MM.1S (cell line): ENCODE data around the gene CTNNA3.
A peak's percentile ranks its signal among the peaks of the same experiment; 100 is the strongest.
"Not testable (repeated sequence)": the region's sequence is repeated elsewhere in the genome, so short reads cannot be mapped to it uniquely, and the experiment has no call there.

ENCODE experiments used
- DNase-seq: peaks from one replicate; pipeline ENCODE4 v3.0.0-alpha.2; 2015
- H2AFZ ChIP-seq: fragments of 300-600 bp; sonication (generic); 2 replicates; pipeline ENCODE4 v1.6.0; 2016; ENCODE audit warnings: antibody characterized with exemption, low read length
- H3F3A ChIP-seq: fragments of 300-600 bp; sonication (generic); 2 replicates; pipeline ENCODE4 v1.6.1; 2016; ENCODE audit warnings: mild to moderate bottlenecking, antibody characterized with exemption, low read length, moderate library complexity, mixed read lengths; ENCODE audit not compliant: insufficient read depth
- H3K27ac ChIP-seq: fragments of 300-600 bp; sonication (generic); 2 replicates; pipeline ENCODE4 v1.5.1; 2016; ENCODE audit warnings: mild to moderate bottlenecking, low read length
- H3K27me3 ChIP-seq: fragments of 300-600 bp; sonication (generic); replicated peaks from 2 replicates; pipeline ENCODE4 v1.6.0; 2016; ENCODE audit warnings: low read length; ENCODE audit not compliant: insufficient read depth
- H3K36me3 ChIP-seq: fragments of 300-600 bp; sonication (generic); replicated peaks from 2 replicates; pipeline ENCODE4 v1.6.1; 2016; ENCODE audit warnings: mild to moderate bottlenecking, low read length, mixed read lengths; ENCODE audit not compliant: insufficient read depth
- H3K4me1 ChIP-seq: fragments of 300-600 bp; sonication (generic); 2 replicates; pipeline ENCODE4 v1.6.1; 2016; ENCODE audit warnings: low read length, mixed read lengths
- H3K4me2 ChIP-seq: fragments of 300-600 bp; sonication (generic); 2 replicates; pipeline ENCODE4 v1.6.0; 2016; ENCODE audit warnings: low read depth, low read length
- H3K4me3 ChIP-seq: fragments of 300-600 bp; sonication (generic); 2 replicates; pipeline ENCODE4 v1.5.1; 2016; ENCODE audit warnings: low read length, mixed read lengths
- H3K79me2 ChIP-seq: fragments of 300-600 bp; sonication (generic); 2 replicates; pipeline ENCODE4 v1.6.1; 2016; ENCODE audit warnings: mixed run types, low read length, mixed read lengths
- H3K9ac ChIP-seq: fragments of 300-600 bp; sonication (generic); 2 replicates; pipeline ENCODE4 v1.6.1; 2016; ENCODE audit warnings: low read length, mixed read lengths
- H3K9me2 ChIP-seq: fragments of 300-600 bp; sonication (generic); replicated peaks from 2 replicates; pipeline ENCODE4 v1.6.1; 2016; ENCODE audit warnings: mild to moderate bottlenecking, low read length, mixed read lengths; ENCODE audit not compliant: insufficient read depth
- H3K9me3 ChIP-seq: fragments of 300-600 bp; sonication (generic); replicated peaks from 2 replicates; pipeline ENCODE4 v1.6.1; 2016; ENCODE audit warnings: mild to moderate bottlenecking, low read length, mixed read lengths; ENCODE audit not compliant: insufficient read depth
- H4K20me1 ChIP-seq: fragments of 300-600 bp; sonication (generic); 2 replicates; pipeline ENCODE4 v1.6.1; 2016; ENCODE audit warnings: mild to moderate bottlenecking, low read length, moderate library complexity, mixed read lengths; ENCODE audit not compliant: insufficient read depth
- EZH2 ChIP-seq: fragments of 300-600 bp; sonication (generic); optimal IDR thresholded peaks from 2 replicates; pipeline ENCODE3; 2017; ENCODE audit warnings: low read depth, mild to moderate bottlenecking, antibody characterized with exemption, low read length, mixed read lengths
- EZH2phosphoT487 ChIP-seq: fragments of 300-600 bp; sonication (generic); IDR thresholded peaks from 2 replicates; pipeline ENCODE4 v1.6.1; 2018; ENCODE audit warnings: antibody characterized with exemption, low read length
- TF ChIP-seq, protein P1 (sequence below): fragments of 300-600 bp; sonication (generic); IDR thresholded peaks from 2 replicates; pipeline ENCODE4 v1.5.1; 2016; ENCODE audit warnings: antibody characterized with exemption, low read length, mixed read lengths

Gene CTNNA3

DNA sequence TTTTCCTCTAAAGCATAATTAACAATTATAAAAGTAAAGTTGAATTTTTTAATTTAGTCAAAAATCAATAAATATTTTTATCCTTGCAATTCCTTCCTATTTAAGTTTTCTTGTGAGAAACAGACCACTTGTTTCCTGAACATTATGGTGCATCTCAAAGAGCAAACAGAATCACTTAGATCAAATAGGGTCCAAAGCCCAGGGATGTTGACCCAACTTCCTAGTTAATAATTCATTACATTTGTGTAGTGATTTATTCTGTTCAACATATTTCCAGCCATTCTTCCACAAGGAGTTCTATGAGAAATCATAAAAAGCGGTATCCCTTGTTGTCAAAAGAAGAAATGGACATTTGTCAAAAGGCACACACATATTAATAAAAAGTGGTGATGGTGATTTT lies 454.5 kb downstream of the CTNNA3 start:
- Histone ChIP-seq H4K20me1 (no peaks in the 10 kb centered on the region), H3F3A (no peaks in the 10 kb centered on the region), H3K79me2 (no peaks in the 10 kb centered on the region), H3K36me3 (no peaks in the 10 kb centered on the region), H3K4me1 (no peaks in the 10 kb centered on the region), H3K27me3 (no peaks in the 10 kb centered on the region), H3K4me3 (no peak overlapping the region), H2AFZ (no peak overlapping the region), H3K9me2 (no peaks in the 10 kb centered on the region), H3K9me3 (no peaks in the 10 kb centered on the region), H3K4me2 (no peak overlapping the region), H3K27ac (no peak overlapping the region), H3K9ac (no peak overlapping the region)
- TF ChIP-seq, protein P1, sequence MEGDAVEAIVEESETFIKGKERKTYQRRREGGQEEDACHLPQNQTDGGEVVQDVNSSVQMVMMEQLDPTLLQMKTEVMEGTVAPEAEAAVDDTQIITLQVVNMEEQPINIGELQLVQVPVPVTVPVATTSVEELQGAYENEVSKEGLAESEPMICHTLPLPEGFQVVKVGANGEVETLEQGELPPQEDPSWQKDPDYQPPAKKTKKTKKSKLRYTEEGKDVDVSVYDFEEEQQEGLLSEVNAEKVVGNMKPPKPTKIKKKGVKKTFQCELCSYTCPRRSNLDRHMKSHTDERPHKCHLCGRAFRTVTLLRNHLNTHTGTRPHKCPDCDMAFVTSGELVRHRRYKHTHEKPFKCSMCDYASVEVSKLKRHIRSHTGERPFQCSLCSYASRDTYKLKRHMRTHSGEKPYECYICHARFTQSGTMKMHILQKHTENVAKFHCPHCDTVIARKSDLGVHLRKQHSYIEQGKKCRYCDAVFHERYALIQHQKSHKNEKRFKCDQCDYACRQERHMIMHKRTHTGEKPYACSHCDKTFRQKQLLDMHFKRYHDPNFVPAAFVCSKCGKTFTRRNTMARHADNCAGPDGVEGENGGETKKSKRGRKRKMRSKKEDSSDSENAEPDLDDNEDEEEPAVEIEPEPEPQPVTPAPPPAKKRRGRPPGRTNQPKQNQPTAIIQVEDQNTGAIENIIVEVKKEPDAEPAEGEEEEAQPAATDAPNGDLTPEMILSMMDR = no peak
- no peak for TF ChIP-seq EZH2
- no peak for TF ChIP-seq EZH2phosphoT487
- no peak for DNase-seq

DNA sequence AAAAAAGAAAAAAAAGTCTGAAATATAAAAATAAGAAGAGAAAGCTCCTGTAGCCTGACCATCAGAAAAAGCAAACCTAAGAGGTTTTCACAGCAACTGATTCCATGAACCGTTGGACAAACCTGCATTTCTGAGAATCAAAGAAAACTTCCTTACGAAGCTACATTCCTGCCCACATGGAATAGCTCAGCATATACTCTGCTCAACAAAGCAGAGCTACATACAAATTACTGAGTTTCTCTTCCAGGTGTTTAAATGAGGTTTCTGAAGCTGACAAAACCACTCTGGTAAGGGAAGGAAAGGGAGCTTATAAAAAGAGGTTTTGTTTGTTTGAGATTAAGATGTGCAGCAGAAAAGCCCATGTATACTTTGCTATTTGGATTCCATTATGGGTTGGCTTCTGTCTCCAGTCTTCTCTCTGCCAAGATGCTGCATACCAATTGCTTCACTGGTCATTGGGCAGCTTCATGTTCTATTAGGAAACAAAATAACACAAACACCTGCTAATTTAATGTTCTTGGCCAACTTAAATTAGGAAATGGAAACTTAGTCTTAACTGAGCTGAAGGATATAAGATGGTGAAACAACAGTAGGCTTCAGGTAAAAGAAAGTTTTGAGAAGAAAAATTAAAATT lies 456.0 kb downstream of the CTNNA3 start:
- Histone ChIP-seq H3K4me3 (no peak overlapping the region), H3K79me2 (no peaks in the 10 kb centered on the region), H4K20me1 (no peaks in the 10 kb centered on the region), H3K9ac (no peak overlapping the region), H3K27ac (no peak overlapping the region), H3K27me3 (no peaks in the 10 kb centered on the region), H3F3A (no peaks in the 10 kb centered on the region), H3K4me2 (no peak overlapping the region), H3K4me1 (no peaks in the 10 kb centered on the region), H3K36me3 (no peaks in the 10 kb centered on the region), H3K9me3 (no peaks in the 10 kb centered on the region), H3K9me2 (no peaks in the 10 kb centered on the region), H2AFZ (no peak overlapping the region)
- DNase-seq = no peak
- TF ChIP-seq, protein P1 = no peak
- TF ChIP-seq EZH2phosphoT487 = no peak
- no peak for TF ChIP-seq EZH2

DNA sequence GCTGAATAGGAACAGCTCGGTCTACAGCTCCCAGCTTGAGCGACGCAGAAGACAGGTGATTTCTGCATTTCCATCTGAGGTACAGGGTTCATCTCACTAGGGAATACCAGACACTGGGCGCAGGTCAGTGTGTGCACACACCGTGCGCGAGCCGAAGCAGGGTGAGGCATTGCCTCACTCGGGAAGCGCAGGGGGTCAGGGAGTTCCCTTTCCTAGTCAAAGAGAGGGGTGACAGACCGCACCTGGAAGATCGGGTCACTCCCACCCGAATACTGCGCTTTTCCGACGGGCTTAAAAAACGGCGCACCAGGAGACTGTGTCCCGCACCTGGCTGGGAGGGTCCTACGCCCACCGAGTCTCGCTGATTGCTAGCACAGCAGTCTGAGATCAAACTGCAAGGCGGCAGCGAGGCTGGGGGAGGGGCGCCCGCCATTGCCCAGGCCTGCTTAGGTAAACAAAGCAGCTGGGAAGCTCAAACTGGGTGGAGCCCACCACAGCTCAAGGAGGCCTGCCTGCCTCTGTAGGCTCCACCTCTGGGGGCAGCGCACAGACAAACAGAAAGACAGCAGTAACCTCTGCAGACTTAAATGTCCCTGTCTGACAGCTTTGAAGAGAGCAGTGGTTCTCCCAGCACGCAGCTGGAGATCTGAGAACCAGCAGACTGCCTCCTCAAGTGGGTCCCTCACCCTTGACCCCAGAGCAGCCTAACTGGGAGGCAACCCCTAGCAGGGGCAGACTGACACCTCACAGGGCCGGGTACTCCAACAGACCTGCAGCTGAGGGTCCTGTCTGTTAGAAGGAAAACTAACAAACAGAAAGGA lies 465.1 kb downstream of the CTNNA3 start:
- peak overlapping the region; percentile 52 for H3K4me3 ChIP-seq
- not testable (repeated sequence) for H3K9me3 ChIP-seq, H3K36me3 ChIP-seq, H3F3A ChIP-seq, H4K20me1 ChIP-seq, H3K27me3 ChIP-seq, H3K79me2 ChIP-seq, H3K9me2 ChIP-seq, H3K27ac ChIP-seq, H3K4me1 ChIP-seq
- peak overlapping the region; percentile 21; the same call in 1 of the 2 replicates for H3K9ac ChIP-seq
- DNase-seq = peak; percentile 10
- peak overlapping the region; percentile 56; the same call in 1 of the 2 replicates for H2AFZ ChIP-seq
- H3K4me2 ChIP-seq = peak overlapping the region; percentile 52; the same call in 1 of the 2 replicates

DNA sequence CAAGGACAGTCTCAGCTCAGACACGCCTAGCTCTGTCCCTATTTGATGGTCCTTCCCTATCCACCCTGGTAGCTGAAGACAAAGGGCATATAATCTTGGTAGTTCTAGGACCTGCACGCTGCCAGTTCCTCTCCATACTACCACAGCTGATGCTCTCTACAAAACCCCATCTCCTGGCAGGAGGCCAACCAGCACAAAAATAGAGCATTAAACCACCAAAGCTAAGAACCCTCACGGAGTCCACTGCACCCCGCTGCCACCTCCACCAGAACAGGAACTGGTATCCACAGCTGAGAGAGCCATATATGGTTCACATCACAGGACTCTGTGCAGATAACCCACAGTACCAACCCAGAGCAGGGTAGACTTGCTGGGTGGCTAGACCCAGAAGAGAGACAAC lies 470.8 kb downstream of the CTNNA3 start:
- no peak overlapping the region for H3K27ac ChIP-seq
- no peaks in the 10 kb centered on the region for H4K20me1 ChIP-seq
- H3K9me3 ChIP-seq = no peaks in the 10 kb centered on the region
- TF ChIP-seq EZH2phosphoT487 = no peak
- TF ChIP-seq, protein P1 = no peak
- TF ChIP-seq EZH2 = no peak
- H3K27me3 ChIP-seq = no peaks in the 10 kb centered on the region
- no peak overlapping the region for H3K9ac ChIP-seq
- peaks cover 3% of the 10 kb centered on the region; the same call in 1 of the 2 replicates for H3F3A ChIP-seq
- no peaks in the 10 kb centered on the region for H3K36me3 ChIP-seq
- no peak overlapping the region for H3K4me2 ChIP-seq
- H3K4me3 ChIP-seq = no peak overlapping the region
- peak overlapping the region; percentile 49; the same call in 1 of the 2 replicates for H2AFZ ChIP-seq
- no peaks in the 10 kb centered on the region for H3K4me1 ChIP-seq
- no peaks in the 10 kb centered on the region for H3K9me2 ChIP-seq
- no peaks in the 10 kb centered on the region for H3K79me2 ChIP-seq
- DNase-seq = peak; percentile 65
